Neural progenitor cell (in vitro differentiated cells): Measurements from ENCODE around the gene MOB1A. TPM values are rescaled to one million over a fixed set of nuclear protein-coding genes. Genes with fewer than 3 reads are reported as not detected.

Experiments used
- DNase-seq: peaks from one replicate; pipeline ENCODE4 v3.0.0-alpha.2; 2016; ENCODE audit warnings: low spot score
- H2AFZ ChIP-seq: fragments of 200-600 bp; sonication (generic); replicated peaks from 2 replicates; pipeline ENCODE4 v1.6.1; 2016; ENCODE audit warnings: antibody characterized with exemption
- H3F3A ChIP-seq: fragments of 200-600 bp; sonication (generic); 2 replicates; pipeline ENCODE4 v1.6.1; 2016; ENCODE audit warnings: antibody characterized with exemption, low read depth
- H3K27ac ChIP-seq: fragments of 200-600 bp; sonication (generic); 2 replicates; pipeline ENCODE4 v1.5.1; 2016; ENCODE audit warnings: mild to moderate bottlenecking
- H3K27me3 ChIP-seq: fragments of 200-600 bp; sonication (generic); 2 replicates; pipeline ENCODE4 v1.6.1; 2016; ENCODE audit warnings: mild to moderate bottlenecking, moderate library complexity
- H3K36me3 ChIP-seq: fragments of 200-600 bp; sonication (generic); 2 replicates; pipeline ENCODE4 v1.5.1; 2016
- H3K4me1 ChIP-seq: fragments of 200-600 bp; sonication (generic); 2 replicates; pipeline ENCODE4 v1.6.1; 2016; ENCODE audit warnings: mixed run types
- H3K4me2 ChIP-seq: fragments of 200-600 bp; sonication (generic); 2 replicates; pipeline ENCODE4 v1.6.1; 2016
- H3K4me3 ChIP-seq: fragments of 200-600 bp; sonication (generic); 2 replicates; pipeline ENCODE4 v1.5.1; 2016
- H3K79me2 ChIP-seq: fragments of 200-600 bp; sonication (generic); 2 replicates; pipeline ENCODE4 v1.6.1; 2016; ENCODE audit warnings: low read depth
- H3K9ac ChIP-seq: fragments of 200-600 bp; sonication (generic); 2 replicates; pipeline ENCODE4 v1.6.1; 2016
- H3K9me3 ChIP-seq: fragments of 200-600 bp; sonication (generic); 2 replicates; pipeline ENCODE4 v1.5.1; 2016; ENCODE audit warnings: low read depth
- H4K20me1 ChIP-seq: fragments of 200-600 bp; sonication (generic); 2 replicates; pipeline ENCODE4 v1.6.1; 2016; ENCODE audit warnings: low read depth
- H3K27ac Mint-ChIP-seq: 3 replicates; pipeline ENCODE4 v1.8.0; 2021; ENCODE audit warnings: mixed read lengths
- H3K27me3 Mint-ChIP-seq: 2 replicates; pipeline ENCODE4 v1.8.0; 2022; ENCODE audit warnings: low read depth, mild to moderate bottlenecking, inconsistent platforms, moderate library complexity, mixed read lengths; ENCODE audit not compliant: insufficient read depth
- H3K36me3 Mint-ChIP-seq: 3 replicates; pipeline ENCODE4 v1.8.0; 2021; ENCODE audit warnings: mixed read lengths
- H3K4me1 Mint-ChIP-seq: 3 replicates; pipeline ENCODE4 v1.8.0; 2021; ENCODE audit warnings: mixed read lengths
- H3K4me3 Mint-ChIP-seq: 3 replicates; pipeline ENCODE4 v1.8.0; 2021; ENCODE audit warnings: mild to moderate bottlenecking, moderate library complexity, mixed read lengths
- H3K9me3 Mint-ChIP-seq: 3 replicates; pipeline ENCODE4 v1.8.0; 2020; ENCODE audit warnings: mixed read lengths
- EZH2 ChIP-seq: fragments of 200-600 bp; sonication (generic); IDR thresholded peaks from 2 replicates; pipeline ENCODE4 v1.6.1; 2017; ENCODE audit warnings: antibody characterized with exemption, mild to moderate bottlenecking, moderate library complexity
- EZH2phosphoT487 ChIP-seq: fragments of 200-600 bp; sonication (generic); IDR thresholded peaks from 2 replicates; pipeline ENCODE4 v1.6.1; 2017; ENCODE audit warnings: antibody characterized with exemption
- total RNA-seq: library from RNA; depleted of rRNA; stranded (reverse); fragments of >200 nt; gene quantifications from 2 replicates; pipeline ENCODE4 v1.2.3, GENCODE V29; 2015; ENCODE audit warnings: low replicate concordance
- TF ChIP-seq, protein P1 (sequence below): fragments of 200-600 bp; sonication (generic); IDR thresholded peaks from 2 replicates; pipeline ENCODE4 v1.5.1; 2017; ENCODE audit warnings: antibody characterized with exemption, mild to moderate bottlenecking

The MOB1A gene
- total RNA-seq, 1 donor from 2014 or later, result 163 TPM

DNA sequence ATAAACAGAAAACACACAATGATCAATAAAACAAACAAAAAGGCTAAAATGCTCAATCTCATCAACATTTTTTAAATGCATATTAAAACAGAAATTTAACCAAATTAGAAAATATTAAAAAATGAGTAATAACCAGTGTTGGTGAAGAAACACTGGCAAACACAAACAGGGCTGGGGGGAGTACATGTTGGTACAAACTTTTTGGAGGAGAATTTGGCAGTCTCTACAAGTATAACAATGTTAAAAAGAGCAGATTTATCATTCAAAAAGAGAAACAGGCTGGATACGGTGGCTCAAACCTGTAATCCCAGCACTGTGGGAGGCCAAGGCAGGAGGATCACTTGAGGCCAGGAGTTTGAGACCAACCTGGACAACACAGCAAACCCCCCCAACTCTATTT, 13.9 kb downstream of the MOB1A start:
- H3K4me3 Mint-ChIP-seq, result no peak overlapping the region
- no peaks in the 10 kb centered on the region for H3K4me1 Mint-ChIP-seq
- TF ChIP-seq EZH2, result no peak
- TF ChIP-seq, protein P1, sequence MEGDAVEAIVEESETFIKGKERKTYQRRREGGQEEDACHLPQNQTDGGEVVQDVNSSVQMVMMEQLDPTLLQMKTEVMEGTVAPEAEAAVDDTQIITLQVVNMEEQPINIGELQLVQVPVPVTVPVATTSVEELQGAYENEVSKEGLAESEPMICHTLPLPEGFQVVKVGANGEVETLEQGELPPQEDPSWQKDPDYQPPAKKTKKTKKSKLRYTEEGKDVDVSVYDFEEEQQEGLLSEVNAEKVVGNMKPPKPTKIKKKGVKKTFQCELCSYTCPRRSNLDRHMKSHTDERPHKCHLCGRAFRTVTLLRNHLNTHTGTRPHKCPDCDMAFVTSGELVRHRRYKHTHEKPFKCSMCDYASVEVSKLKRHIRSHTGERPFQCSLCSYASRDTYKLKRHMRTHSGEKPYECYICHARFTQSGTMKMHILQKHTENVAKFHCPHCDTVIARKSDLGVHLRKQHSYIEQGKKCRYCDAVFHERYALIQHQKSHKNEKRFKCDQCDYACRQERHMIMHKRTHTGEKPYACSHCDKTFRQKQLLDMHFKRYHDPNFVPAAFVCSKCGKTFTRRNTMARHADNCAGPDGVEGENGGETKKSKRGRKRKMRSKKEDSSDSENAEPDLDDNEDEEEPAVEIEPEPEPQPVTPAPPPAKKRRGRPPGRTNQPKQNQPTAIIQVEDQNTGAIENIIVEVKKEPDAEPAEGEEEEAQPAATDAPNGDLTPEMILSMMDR, result no peak
- no peak for TF ChIP-seq EZH2phosphoT487
- Histone ChIP-seq H3F3A (peaks cover 8% of the 10 kb centered on the region), H4K20me1 (peaks cover 31% of the 10 kb centered on the region), H3K36me3 (peaks cover 54% of the 10 kb centered on the region), H3K27me3 (no peaks in the 10 kb centered on the region), H3K79me2 (peaks cover 58% of the 10 kb centered on the region), H3K27ac (no peak overlapping the region), H3K4me1 (no peaks in the 10 kb centered on the region), H3K4me3 (no peak overlapping the region), H2AFZ (no peak overlapping the region), H3K9me3 (no peaks in the 10 kb centered on the region), H3K9ac (no peak overlapping the region), H3K4me2 (no peak overlapping the region)
- no peaks in the 10 kb centered on the region for H3K9me3 Mint-ChIP-seq
- DNase-seq, result no peak
- no peaks in the 10 kb centered on the region for H3K27me3 Mint-ChIP-seq
- peaks cover 41% of the 10 kb centered on the region for H3K36me3 Mint-ChIP-seq
- no peak overlapping the region for H3K27ac Mint-ChIP-seq

DNA sequence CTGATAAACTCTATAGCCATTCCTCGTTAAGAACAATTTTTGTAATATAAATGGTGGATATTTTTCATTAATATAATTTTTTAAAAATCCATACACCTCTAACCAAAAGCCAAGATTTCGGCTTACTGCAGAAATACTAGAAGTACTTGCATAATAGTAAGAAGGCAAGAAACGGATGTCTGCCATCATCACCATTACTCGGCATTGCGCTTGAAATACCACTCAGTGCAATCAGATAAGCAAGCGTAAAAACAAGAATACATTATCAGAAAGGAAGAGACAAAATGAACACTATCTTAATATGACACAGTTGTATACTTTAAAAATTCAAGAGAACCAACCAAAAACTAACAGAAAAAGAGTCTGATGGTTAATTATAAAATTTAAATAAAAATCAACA, 15.7 kb downstream of the MOB1A start:
- H2AFZ ChIP-seq, result no peak overlapping the region
- H3K79me2 ChIP-seq, result peaks cover 53% of the 10 kb centered on the region
- Mint-ChIP-seq H3K36me3 (peaks cover 44% of the 10 kb centered on the region), H3K27me3 (no peaks in the 10 kb centered on the region), H3K4me3 (no peak overlapping the region), H3K4me1 (no peaks in the 10 kb centered on the region), H3K27ac (no peak overlapping the region), H3K9me3 (no peaks in the 10 kb centered on the region)
- H3K27me3 ChIP-seq, result no peaks in the 10 kb centered on the region
- DNase-seq, result no peak
- no peaks in the 10 kb centered on the region for H3K9me3 ChIP-seq
- H3K4me2 ChIP-seq, result no peak overlapping the region
- H3K9ac ChIP-seq, result no peak overlapping the region
- peaks cover 32% of the 10 kb centered on the region for H4K20me1 ChIP-seq
- no peak overlapping the region for H3K4me3 ChIP-seq
- H3F3A ChIP-seq, result peaks cover 8% of the 10 kb centered on the region
- H3K4me1 ChIP-seq, result no peaks in the 10 kb centered on the region
- peaks cover 46% of the 10 kb centered on the region for H3K36me3 ChIP-seq
- TF ChIP-seq EZH2phosphoT487, result no peak
- H3K27ac ChIP-seq, result no peak overlapping the region

DNA sequence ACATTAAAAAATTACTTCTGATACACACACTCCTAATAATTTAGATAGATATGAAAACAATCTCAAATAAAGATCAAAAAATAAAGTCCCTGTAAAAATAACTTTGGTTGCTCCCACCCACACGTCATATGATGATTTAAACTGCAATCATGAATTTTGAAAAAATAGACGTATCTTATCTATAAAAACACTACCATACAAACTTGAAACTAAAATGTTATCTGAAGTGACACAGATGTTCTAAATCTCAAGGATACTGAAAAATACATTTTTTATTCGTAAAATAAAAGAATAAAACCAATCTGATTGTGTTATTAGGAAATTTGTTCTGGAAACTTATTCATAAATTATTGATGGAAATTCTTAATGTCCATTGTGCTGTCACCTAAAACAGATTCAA, 22.8 kb downstream of the MOB1A start:
- Histone ChIP-seq H3K27me3 (no peaks in the 10 kb centered on the region), H3K36me3 (peaks cover 17% of the 10 kb centered on the region), H4K20me1 (peaks cover 22% of the 10 kb centered on the region), H3K4me1 (no peaks in the 10 kb centered on the region), H3K4me2 (no peak overlapping the region), H3F3A (peaks cover 26% of the 10 kb centered on the region), H3K9ac (no peak overlapping the region), H3K4me3 (no peak overlapping the region), H3K27ac (no peak overlapping the region), H2AFZ (no peak overlapping the region), H3K79me2 (peaks cover 6% of the 10 kb centered on the region), H3K9me3 (no peaks in the 10 kb centered on the region)
- H3K4me1 Mint-ChIP-seq, result no peaks in the 10 kb centered on the region
- no peak for DNase-seq
- H3K36me3 Mint-ChIP-seq, result peaks cover 26% of the 10 kb centered on the region
- H3K27me3 Mint-ChIP-seq, result no peaks in the 10 kb centered on the region
- no peaks in the 10 kb centered on the region for H3K9me3 Mint-ChIP-seq
- H3K4me3 Mint-ChIP-seq, result no peak overlapping the region
- no peak overlapping the region for H3K27ac Mint-ChIP-seq
- TF ChIP-seq EZH2phosphoT487 (no peak), EZH2 (no peak)
- TF ChIP-seq, protein P1, result no peak

DNA sequence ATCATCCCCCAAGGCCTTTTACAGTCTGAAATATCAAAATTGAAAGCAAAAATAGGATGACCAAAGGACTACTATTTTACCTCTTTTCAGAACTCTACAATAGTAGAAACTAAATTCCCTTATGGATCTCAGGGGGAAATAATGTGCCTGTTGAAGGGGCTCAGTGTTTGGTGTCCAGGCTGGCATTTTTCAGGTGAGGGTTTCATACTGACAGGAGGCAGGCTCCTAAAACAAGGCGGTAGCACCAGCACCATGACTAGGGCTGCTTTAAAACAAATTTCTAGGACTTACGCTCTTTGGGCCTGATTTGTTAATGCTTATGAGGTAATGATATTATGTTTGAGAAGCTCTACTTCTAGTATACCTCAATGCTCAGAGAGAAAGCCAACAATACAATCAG, 25.7 kb downstream of the MOB1A start:
- no peak overlapping the region for H3K27ac ChIP-seq

More for the DNA sequence above, 25.7 kb downstream of the MOB1A start:
- Histone ChIP-seq H3K79me2 (no peaks in the 10 kb centered on the region), H2AFZ (no peak overlapping the region), H3K36me3 (peaks cover 17% of the 10 kb centered on the region), H3K27me3 (no peaks in the 10 kb centered on the region), H3K4me2 (no peak overlapping the region), H3K4me3 (no peak overlapping the region), H3K9ac (no peak overlapping the region), H3F3A (peaks cover 49% of the 10 kb centered on the region), H4K20me1 (peaks cover 11% of the 10 kb centered on the region), H3K9me3 (no peaks in the 10 kb centered on the region), H3K4me1 (peaks cover 4% of the 10 kb centered on the region)
- H3K36me3 Mint-ChIP-seq, result peaks cover 11% of the 10 kb centered on the region
- H3K27me3 Mint-ChIP-seq, result no peaks in the 10 kb centered on the region
- DNase-seq, result no peak
- no peaks in the 10 kb centered on the region for H3K4me1 Mint-ChIP-seq
- no peaks in the 10 kb centered on the region for H3K9me3 Mint-ChIP-seq
- no peak overlapping the region for H3K4me3 Mint-ChIP-seq
- TF ChIP-seq, protein P1, result no peak
- TF ChIP-seq EZH2 (no peak), EZH2phosphoT487 (no peak)
- no peak overlapping the region for H3K27ac Mint-ChIP-seq
